ENCODE data around the gene MCRS1.
"Not testable (repeated sequence)": the region's sequence is repeated elsewhere in the genome, so short reads cannot be mapped to it uniquely, and the experiment has no call there.

MCRS1 gene

GRCh38 chr12:49567611-49568441 is at the start of gene MCRS1:
Gene MCRS1 (minus strand): TSS chr12:49568142. CDS start chr12:49566731, 1,411 bp downstream.
- peak; percentile 89 for DNase-seq

GRCh38 chr12:49616533-49617219 is 48.7 kb upstream of the MCRS1 start:
- no peak for DNase-seq

- DNase-seq: no peak
Observed at GRCh38 chr12:49615725-49616124, 47.8 kb upstream of the MCRS1 start.

GRCh38 chr12:49612210-49612609 is 44.3 kb upstream of the MCRS1 start:
- no peak for DNase-seq

GRCh38 chr12:49610785-49611184 is 42.8 kb upstream of the MCRS1 start:
- DNase-seq: not testable (repeated sequence)

GRCh38 chr12:49609875-49610154 is 41.9 kb upstream of the MCRS1 start:
- no peak for DNase-seq

- no peak for DNase-seq
Observed at GRCh38 chr12:49609059-49609874, 41.3 kb upstream of the MCRS1 start.

GRCh38 chr12:49605539-49605938 is 37.6 kb upstream of the MCRS1 start, which contains the start of gene FAM186B:
Gene FAM186B (minus strand): TSS chr12:49605639. CDS start chr12:49605477, 162 bp downstream.
- not testable (repeated sequence) for DNase-seq

- no peak for DNase-seq
Observed at GRCh38 chr12:49604856-49605255, 36.9 kb upstream of the MCRS1 start.

GRCh38 chr12:49603721-49604120 is 35.8 kb upstream of the MCRS1 start:
- DNase-seq: no peak

- DNase-seq: no peak
Observed at GRCh38 chr12:49599961-49600360, 32.0 kb upstream of the MCRS1 start.

GRCh38 chr12:49598527-49598926 is 30.6 kb upstream of the MCRS1 start:
- DNase-seq: no peak

GRCh38 chr12:49588721-49589516 is 21.0 kb upstream of the MCRS1 start:
- no peak for DNase-seq

GRCh38 chr12:49588281-49588680 is 20.3 kb upstream of the MCRS1 start:
- no peak for DNase-seq

GRCh38 chr12:49587174-49587908 is 19.4 kb upstream of the MCRS1 start:
- no peak for DNase-seq

- DNase-seq: no peak
Observed at GRCh38 chr12:49585477-49586459, 17.8 kb upstream of the MCRS1 start.

- DNase-seq: no peak
Observed at GRCh38 chr12:49584591-49584990, 16.6 kb upstream of the MCRS1 start.

- DNase-seq: no peak
Observed at GRCh38 chr12:49583366-49584094, 15.6 kb upstream of the MCRS1 start.

GRCh38 chr12:49582850-49583249 is 14.9 kb upstream of the MCRS1 start:
- no peak for DNase-seq

GRCh38 chr12:49582201-49582600 is 14.3 kb upstream of the MCRS1 start:
- DNase-seq: no peak
